ENCODE measurements around the gene RELT. TPM values are rescaled to one million over a fixed set of nuclear protein-coding genes. Genes with fewer than 3 reads are reported as not detected.

The RELT gene
- total RNA-seq, 1 experiment from 2014 or later: 10.2 TPM

DNA sequence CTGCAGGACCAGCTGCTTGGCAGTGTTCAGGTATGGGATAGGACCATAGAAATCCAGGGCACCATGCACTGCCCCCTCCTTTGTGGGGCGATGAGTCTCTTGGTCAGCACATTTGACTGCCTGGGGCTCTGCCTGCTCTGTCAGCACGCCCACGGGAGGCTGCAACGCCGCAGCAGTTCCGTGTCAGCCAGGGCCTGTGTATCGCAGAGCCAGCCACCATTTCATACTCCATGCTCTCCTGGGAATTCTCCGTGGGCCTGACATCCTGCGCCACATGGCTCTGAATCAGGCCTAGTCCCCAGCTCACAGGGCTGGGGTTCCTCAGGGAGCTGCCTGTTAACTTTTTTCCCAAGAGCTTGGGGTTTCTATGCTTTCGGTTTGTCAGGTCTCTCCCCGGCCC, 16.9 kb upstream of the RELT start:
- no peak overlapping the region for H2AK5ac ChIP-seq (ENCODE audit: insufficient read length, low read length)
- H3K4me2 ChIP-seq (ENCODE audit: insufficient read depth, insufficient read length, low read length): no peak overlapping the region
- no peaks in the 10 kb centered on the region for H3K27me3 ChIP-seq (ENCODE audit: insufficient read depth, low read length)
- H2BK20ac ChIP-seq (ENCODE audit: low read depth, low read length, poor library complexity, severe bottlenecking): no peak overlapping the region
- H3K27ac ChIP-seq (ENCODE audit: insufficient read length, low read depth, low read length): no peak overlapping the region
- H2BK5ac ChIP-seq (ENCODE audit: insufficient read length, low read length): no peak overlapping the region
- Mint-ChIP-seq H3K4me3 (no peak overlapping the region), H3K4me1 (peaks cover 4 to 13% of the 10 kb centered on the region in 2 experiments; a peak in 3 of 4 replicates), H3K27ac (no peak overlapping the region), H3K27me3 (ENCODE audit: low read depth) (peaks cover 7% of the 10 kb centered on the region), H3K36me3 (ENCODE audit: insufficient read depth in 1 of 3, low read depth in 3 of 3) (peaks cover 4 to 9% (median 4%) of the 10 kb centered on the region in 3 experiments; a peak in 4 of 7 replicates), H3K9me3 (no peaks in the 10 kb centered on the region; a peak in 1 of 5 replicates)
- H3K79me2 ChIP-seq (ENCODE audit: insufficient read depth, low read length): no peaks in the 10 kb centered on the region
- H3K79me1 ChIP-seq (ENCODE audit: insufficient read depth, low read depth, low read length, poor library complexity, severe bottlenecking): no peaks in the 10 kb centered on the region
- no peaks in the 10 kb centered on the region for H4K20me1 ChIP-seq (ENCODE audit: control insufficient read depth, insufficient read depth, insufficient read length)
- H3K4me1 ChIP-seq (ENCODE audit: insufficient read depth, low read length): no peaks in the 10 kb centered on the region
- H4K8ac ChIP-seq (replicated peaks; ENCODE audit: insufficient read length, low read depth, low read length): no peak overlapping the region
- no peak overlapping the region for H3K14ac ChIP-seq (ENCODE audit: insufficient read depth, low read length)
- no peak overlapping the region for H3T11ph ChIP-seq (ENCODE audit: low read length)
- no peak overlapping the region for H2BK15ac ChIP-seq (ENCODE audit: low read depth, low read length)
- no peak overlapping the region for H3K56ac ChIP-seq (ENCODE audit: insufficient read length, low read depth, low read length)
- no peak overlapping the region for H3K23ac ChIP-seq (ENCODE audit: insufficient read length, low read depth, low read length)
- no peak overlapping the region for H4K5ac ChIP-seq (ENCODE audit: insufficient read length, low read depth, low read length)
- no peak overlapping the region for H2AFZ ChIP-seq (ENCODE audit: low read length)
- no peak overlapping the region for H3K4ac ChIP-seq (ENCODE audit: low read depth, low read length)
- no peaks in the 10 kb centered on the region for H3K9me3 ChIP-seq (ENCODE audit: control insufficient read depth, low read depth, low read length)
- H2BK12ac ChIP-seq (ENCODE audit: insufficient read length, low read depth, low read length): no peak overlapping the region
- H3K18ac ChIP-seq (ENCODE audit: insufficient read length, low read depth, low read length): no peak overlapping the region
- H3K9ac ChIP-seq (ENCODE audit: extremely low read depth, insufficient read length, low read length): no peak overlapping the region
- no peak overlapping the region for H2BK120ac ChIP-seq (ENCODE audit: low read depth, low read length, poor library complexity, severe bottlenecking)
- H4K91ac ChIP-seq (ENCODE audit: insufficient read length, low read depth, low read length): no peak overlapping the region
- peaks cover 2% of the 10 kb centered on the region for H3K23me2 ChIP-seq (ENCODE audit: insufficient read length, low read depth, low read length, poor library complexity, severe bottlenecking)
- WGBS (ENCODE audit: extremely low coverage, insufficient read length, low lambda C conversion rate): no CpG with 5 or more reads among the region's 11 CpGs
- DNase-seq: no peak
- TF ChIP-seq CTCF (conservative IDR thresholded peaks at IDR 0.05): no peak

All from H9 (cell line).